Mesenchymal stem cell (in vitro differentiated cells and primary cell): ENCODE measurements around the gene PDGFA.

Source experiments
- DNase-seq: peaks from one replicate; pipeline ENCODE4 v3.0.0-alpha.2; 2013
- H2AFZ ChIP-seq: one replicate; pipeline ENCODE4 v1.6.1; 2013; ENCODE audit warnings: low read depth, mild to moderate bottlenecking, control low read depth, inconsistent platforms, low read length, moderate library complexity
- H2AK5ac ChIP-seq: 2 replicates; pipeline ENCODE4 v1.6.1; 2013; ENCODE audit warnings: low read length, moderate library complexity, mild to moderate bottlenecking, inconsistent platforms; ENCODE audit not compliant: severe bottlenecking
- H2BK120ac ChIP-seq: one replicate; pipeline ENCODE4 v1.6.1; 2013; ENCODE audit warnings: low read depth, mild to moderate bottlenecking, inconsistent platforms, low read length, moderate library complexity
- H2BK12ac ChIP-seq, 2 experiments: one replicate each; pipeline ENCODE4 v1.6.1; 2013; ENCODE audit warnings: inconsistent platforms in 2 of 2, low read length in 2 of 2, mild to moderate bottlenecking in 2 of 2, moderate library complexity in 2 of 2, control low read depth in 1 of 2
- H2BK15ac ChIP-seq: one replicate; pipeline ENCODE4 v1.6.1; 2013; ENCODE audit warnings: mild to moderate bottlenecking, low read depth, inconsistent platforms; ENCODE audit not compliant: poor library complexity, severe bottlenecking
- H2BK5ac ChIP-seq: 2 replicates; pipeline ENCODE4 v1.6.1; 2013; ENCODE audit warnings: low read depth, mild to moderate bottlenecking, low read length, control low read depth, inconsistent platforms; ENCODE audit not compliant: poor library complexity, severe bottlenecking
- H3K14ac ChIP-seq, 2 experiments: one replicate each; pipeline ENCODE4 v1.6.1; 2013; ENCODE audit warnings: inconsistent platforms in 2 of 2, low read length in 2 of 2, control low read depth in 1 of 2, mild to moderate bottlenecking in 1 of 2, moderate library complexity in 1 of 2
- H3K18ac ChIP-seq, 2 experiments: one replicate each; pipeline ENCODE4 v1.6.1; 2013; ENCODE audit warnings: inconsistent platforms in 2 of 2, low read length in 2 of 2, control low read depth in 1 of 2, low read depth in 1 of 2, mild to moderate bottlenecking in 1 of 2
- H3K23ac ChIP-seq, 2 experiments: one replicate each; pipeline ENCODE4 v1.6.1; 2013; ENCODE audit warnings: inconsistent platforms in 2 of 2, low read length in 2 of 2, mild to moderate bottlenecking in 2 of 2, moderate library complexity in 2 of 2, control low read depth in 1 of 2
- H3K27ac ChIP-seq: 2 replicates; pipeline ENCODE4 v1.5.1; 2013; ENCODE audit warnings: mild to moderate bottlenecking, moderate library complexity, low read length, control low read depth, inconsistent platforms; ENCODE audit not compliant: poor library complexity, severe bottlenecking
- H3K27me3 ChIP-seq, 2 experiments: 2 replicates each; pipeline versions ENCODE4 v1.6.1 to v1.7.0; 2013; ENCODE audit warnings: low read length in 2 of 2, mild to moderate bottlenecking in 2 of 2, moderate library complexity in 2 of 2, control low read depth in 1 of 2, inconsistent platforms in 1 of 2; ENCODE audit not compliant: control insufficient read depth in 1 of 2, insufficient read depth in 1 of 2
- H3K36me3 ChIP-seq, 2 experiments: 2 replicates each; pipeline versions ENCODE4 v1.6.1 to v1.7.0; 2013; ENCODE audit warnings: low read length in 2 of 2, control low read depth in 1 of 2, inconsistent platforms in 1 of 2, low read depth in 1 of 2, mild to moderate bottlenecking in 1 of 2; ENCODE audit not compliant: insufficient read depth in 2 of 2, control insufficient read depth in 1 of 2
- H3K4ac ChIP-seq, 2 experiments: one replicate each; pipeline ENCODE4 v1.6.1; 2013; ENCODE audit warnings: inconsistent platforms in 2 of 2, low read length in 2 of 2, mild to moderate bottlenecking in 2 of 2, moderate library complexity in 2 of 2, control low read depth in 1 of 2, low read depth in 1 of 2
- H3K4me1 ChIP-seq: 2 replicates; pipeline ENCODE4 v1.6.1; 2013; ENCODE audit warnings: low read depth, low read length, control low read depth; ENCODE audit not compliant: control insufficient read depth, insufficient read depth
- H3K4me2 ChIP-seq: 2 replicates; pipeline ENCODE4 v1.6.1; 2013; ENCODE audit warnings: low read length, mild to moderate bottlenecking, inconsistent platforms; ENCODE audit not compliant: poor library complexity, severe bottlenecking
- H3K4me3 ChIP-seq, 2 experiments: 2 replicates each; pipeline versions ENCODE4 v1.5.1 to v1.7.0; 2013; ENCODE audit warnings: low read length in 2 of 2, mild to moderate bottlenecking in 2 of 2, control low read depth in 1 of 2, low read depth in 1 of 2; ENCODE audit not compliant: insufficient read depth in 1 of 2
- H3K79me1 ChIP-seq: replicated peaks from 2 replicates; pipeline ENCODE4 v1.6.1; 2013; ENCODE audit warnings: mild to moderate bottlenecking, control low read depth, low read length, inconsistent platforms; ENCODE audit not compliant: poor library complexity, severe bottlenecking
- H3K9ac ChIP-seq: 2 replicates; pipeline ENCODE4 v1.7.0; 2013; ENCODE audit warnings: mild to moderate bottlenecking, low read length, moderate library complexity
- H3K9me3 ChIP-seq: 2 replicates; pipeline ENCODE4 v1.7.0; 2013; ENCODE audit warnings: mild to moderate bottlenecking, low read length; ENCODE audit not compliant: control insufficient read depth
- H4K8ac ChIP-seq: one replicate; pipeline ENCODE4 v1.6.1; 2013; ENCODE audit warnings: inconsistent platforms, mild to moderate bottlenecking, low read length, moderate library complexity
- H4K91ac ChIP-seq: one replicate; pipeline ENCODE4 v1.6.1; 2013; ENCODE audit warnings: mild to moderate bottlenecking, low read length, inconsistent platforms
- WGBS: methylation state at CpG from one replicate; pipeline ENCODE4 v1.1.7; 2013; ENCODE audit warnings: mixed read lengths; 5-methylcytosine and 5-hydroxymethylcytosine counted together

PDGFA gene

DNA sequence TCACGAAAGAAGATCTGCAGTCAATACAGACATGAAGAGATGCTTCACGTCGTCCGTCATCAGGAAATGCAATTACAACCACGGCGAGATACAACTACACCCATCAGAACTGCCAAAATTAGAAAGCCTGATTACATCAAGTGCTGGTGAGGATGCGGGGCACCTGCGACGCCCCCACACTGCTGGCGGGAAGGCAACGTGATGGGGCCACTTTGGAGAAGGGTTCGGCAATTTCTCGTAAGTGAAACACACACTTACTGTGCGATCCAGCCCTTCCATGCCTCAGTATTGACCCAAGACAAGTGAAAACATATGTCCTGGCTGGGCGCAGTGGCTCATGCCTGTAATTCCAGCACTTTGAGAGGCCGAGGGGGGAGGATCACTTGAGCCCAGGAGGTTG is 25.8 kb upstream of the PDGFA start:
- H2BK5ac ChIP-seq, result no peak overlapping the region
- no peak overlapping the region for H3K4me2 ChIP-seq
- no peak overlapping the region for H2AK5ac ChIP-seq
- peaks cover 0 to 12% of the 10 kb centered on the region in 2 experiments for H3K36me3 ChIP-seq
- H2BK120ac ChIP-seq, result no peak overlapping the region
- H3K9ac ChIP-seq, result no peak overlapping the region
- peak overlapping the region in 1 of 2 experiments; percentile 10 for H2BK12ac ChIP-seq
- no peak overlapping the region for H3K18ac ChIP-seq
- H2BK15ac ChIP-seq, result no peak overlapping the region
- no peak overlapping the region for H3K23ac ChIP-seq
- no peak overlapping the region for H3K14ac ChIP-seq
- no peaks in the 10 kb centered on the region for H3K27me3 ChIP-seq
- H4K91ac ChIP-seq, result no peak overlapping the region
- H4K8ac ChIP-seq, result no peak overlapping the region
- H3K79me1 ChIP-seq, result no peaks in the 10 kb centered on the region
- H3K4ac ChIP-seq, result no peak overlapping the region
- H2AFZ ChIP-seq, result no peak overlapping the region
- no peak overlapping the region for H3K27ac ChIP-seq
- WGBS, result 93% methylated on average over 16 of the region's 16 CpGs
- no peaks in the 10 kb centered on the region for H3K9me3 ChIP-seq
- H3K4me3 ChIP-seq, result no peak overlapping the region
- DNase-seq, result no peak
- peaks cover 22% of the 10 kb centered on the region for H3K4me1 ChIP-seq

DNA sequence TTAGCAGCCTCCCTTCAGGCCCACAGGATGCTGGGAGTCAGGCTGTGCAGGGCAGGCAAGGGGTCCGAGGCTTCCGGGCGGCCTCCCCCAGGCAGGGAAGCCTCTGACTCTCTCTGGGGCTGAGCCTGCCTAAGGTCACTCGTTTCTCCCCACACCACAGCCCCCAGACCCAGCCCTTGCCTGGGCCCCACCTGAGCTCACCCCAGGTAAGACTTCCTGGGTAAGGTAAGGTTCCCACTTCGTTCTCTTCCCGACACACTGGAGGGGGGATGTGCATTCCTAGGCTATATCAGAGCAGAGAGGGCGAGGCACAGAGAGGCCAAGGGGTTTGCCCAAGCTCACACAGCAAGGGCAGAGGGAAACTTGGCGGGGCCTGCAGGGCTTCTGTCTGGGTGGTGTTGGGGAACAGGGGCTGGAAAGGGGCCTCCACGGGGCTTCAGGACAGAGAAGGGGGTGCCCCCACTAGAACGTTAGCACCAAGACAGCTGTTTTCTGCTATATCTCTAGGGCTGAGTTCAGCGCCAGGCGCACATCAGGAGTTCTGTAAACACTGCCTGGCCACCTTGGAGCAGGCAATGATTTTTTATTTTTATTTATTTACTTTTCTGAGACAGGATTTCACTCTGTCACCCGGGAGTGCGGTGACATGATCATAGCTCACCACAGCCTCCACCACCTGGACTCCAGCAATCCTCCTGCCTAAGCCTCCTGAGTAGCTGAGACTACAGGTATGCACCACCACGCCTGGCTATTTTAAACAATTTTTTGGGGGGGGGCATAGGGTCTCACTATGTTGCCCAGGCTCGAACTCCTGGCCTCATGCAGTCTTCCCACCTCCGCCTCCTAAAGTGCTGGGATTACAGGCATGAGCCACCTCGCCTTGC is 24.9 kb upstream of the PDGFA start:
- Histone ChIP-seq H3K36me3 (peaks cover 0 to 6% of the 10 kb centered on the region in 2 experiments), H3K23ac (no peak overlapping the region), H3K4me3 (no peak overlapping the region), H4K8ac (no peak overlapping the region), H2BK15ac (no peak overlapping the region), H3K27ac (no peak overlapping the region), H3K18ac (peak overlapping the region in 1 of 2 experiments; percentile 71), H2BK5ac (no peak overlapping the region), H3K79me1 (no peaks in the 10 kb centered on the region), H3K27me3 (no peaks in the 10 kb centered on the region), H3K9ac (no peak overlapping the region), H3K4me1 (peaks cover 27% of the 10 kb centered on the region), H2BK12ac (peak overlapping the region in 1 of 2 experiments; percentile 37), H3K9me3 (no peaks in the 10 kb centered on the region), H3K4me2 (no peak overlapping the region), H4K91ac (no peak overlapping the region), H3K4ac (no peak overlapping the region), H2AK5ac (peak overlapping the region; percentile 33), H2BK120ac (no peak overlapping the region), H2AFZ (no peak overlapping the region), H3K14ac (no peak overlapping the region)
- no peak for DNase-seq
- WGBS, result 97% methylated on average over 16 of the region's 18 CpGs

DNA sequence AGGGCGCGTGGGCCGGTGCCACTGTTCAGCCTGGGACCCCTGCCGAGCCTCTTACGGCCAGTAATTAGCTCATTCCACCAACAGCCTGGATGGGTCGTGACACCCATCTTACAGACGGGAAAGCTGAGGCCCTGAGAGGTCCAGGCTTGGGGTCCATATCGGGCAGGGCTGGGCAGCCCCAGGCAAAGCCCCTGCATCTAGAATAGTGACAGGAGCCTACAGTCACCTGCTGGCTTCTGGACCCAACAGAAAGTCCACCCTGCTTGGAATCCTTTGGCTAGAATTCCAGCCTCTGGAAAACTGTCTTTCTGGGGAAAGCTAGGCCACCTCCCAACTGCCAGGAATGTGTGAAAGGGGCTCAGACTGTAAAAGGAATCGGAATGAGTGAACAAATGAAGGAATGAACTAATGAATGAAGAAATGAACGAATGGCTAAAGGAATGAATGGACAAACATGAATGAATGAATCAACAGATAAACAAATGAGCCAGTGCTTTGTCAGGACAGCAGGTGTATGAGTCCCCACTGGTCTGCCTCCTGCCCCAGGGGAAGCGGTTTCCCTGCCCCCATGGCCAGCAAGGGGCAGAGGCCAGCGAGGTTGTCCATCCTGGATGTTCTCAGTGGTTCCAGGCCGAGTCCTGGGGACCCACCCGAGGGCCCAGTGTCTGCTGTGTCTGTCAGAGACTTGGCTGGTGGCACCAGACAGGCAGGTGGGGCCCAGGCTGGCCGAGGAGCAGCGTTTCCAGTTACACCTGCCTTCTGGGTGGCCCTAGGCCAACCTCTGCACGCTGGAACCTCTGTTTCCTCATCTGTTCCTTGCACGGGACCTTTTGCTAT is 24.1 kb upstream of the PDGFA start:
- Histone ChIP-seq H3K4ac (peak overlapping the region; percentile 29 to 51), H3K27ac (peak overlapping the region; percentile 63), H3K27me3 (no peaks in the 10 kb centered on the region), H2BK12ac (peak overlapping the region; percentile 55 to 92), H3K9ac (peak overlapping the region; percentile 60), H3K4me2 (no peak overlapping the region), H3K79me1 (no peaks in the 10 kb centered on the region), H3K14ac (no peak overlapping the region), H4K8ac (peak overlapping the region; percentile 96), H3K18ac (peak overlapping the region; percentile 77 to 86), H3K9me3 (no peaks in the 10 kb centered on the region), H3K4me3 (no peak overlapping the region), H2AK5ac (peak overlapping the region; percentile 33), H3K23ac (no peak overlapping the region), H3K4me1 (peaks cover 35% of the 10 kb centered on the region), H2BK5ac (no peak overlapping the region), H2BK120ac (no peak overlapping the region), H3K36me3 (peaks cover 0 to 6% of the 10 kb centered on the region in 2 experiments), H4K91ac (peak overlapping the region; percentile 80), H2BK15ac (peak overlapping the region; percentile 90), H2AFZ (no peak overlapping the region)
- 61% methylated on average over 18 of the region's 18 CpGs for WGBS
- no peak for DNase-seq
